ENCODE data around the gene SMURF1.

DNA sequence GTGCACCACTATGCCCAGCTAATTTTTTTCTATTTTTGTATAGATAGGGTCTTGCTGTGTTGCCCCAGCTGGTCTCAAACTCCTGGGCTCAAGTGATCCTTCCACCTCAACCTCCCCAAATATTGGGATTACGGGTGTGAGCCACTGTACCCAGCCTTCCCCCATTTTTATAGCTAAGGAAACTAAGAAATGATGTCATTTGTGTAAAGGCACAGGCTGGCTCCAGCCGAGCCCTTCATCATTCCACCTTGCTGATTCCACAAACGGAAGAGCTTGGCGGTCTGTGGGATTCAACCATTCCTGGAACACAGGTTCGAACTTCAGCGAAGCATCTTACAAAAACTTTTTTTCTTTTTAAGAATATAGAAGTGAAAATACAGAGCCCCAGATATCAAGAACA, 14.4 kb downstream of the SMURF1 start:
- TF ChIP-seq POLR2A (IDR thresholded peaks at IDR 0.05; ENCODE audit: low read depth, low read length) (no peak), TAF1 (IDR thresholded peaks at IDR 0.05; ENCODE audit: low read depth, low read length) (no peak), SPI1 (IDR thresholded peaks at IDR 0.05; ENCODE audit: low read depth, low read length) (no peak)

All from GM12891 (cell line).